Measurements from ENCODE around the gene CELA2B.

CELA2B gene

GRCh38 chr1:15436881-15437442 lies 38.9 kb upstream of the CELA2B start:
- in situ Hi-C loops (cut with MboI; ENCODE audit: low sequenced_read_pairs, unreplicated experiment): no loop called here
- no peak for DNase-seq (ENCODE audit: low spot score)

DNA sequence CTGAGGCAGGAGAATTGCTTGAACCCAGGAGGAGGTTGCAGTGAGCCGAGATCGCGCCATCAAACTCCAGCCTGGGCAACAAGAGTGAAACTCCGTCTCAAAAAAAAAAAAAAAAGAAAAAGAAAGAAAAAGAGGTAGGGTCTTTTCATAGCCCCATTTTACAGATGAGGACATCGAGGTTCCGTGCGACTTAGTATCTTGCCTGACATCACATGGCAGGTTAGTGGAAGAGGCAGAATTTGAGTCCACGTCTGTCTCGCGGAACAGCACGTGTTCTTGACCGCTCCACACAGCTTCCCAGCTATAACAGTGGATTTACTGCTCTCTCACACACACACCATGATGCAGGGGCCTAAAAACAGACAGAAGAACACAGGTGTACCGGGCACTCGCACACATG lies 36.6 kb upstream of the CELA2B start:
- in situ Hi-C loops (cut with MboI; ENCODE audit: low sequenced_read_pairs, unreplicated experiment): no loop called here
- no peak for DNase-seq (ENCODE audit: low spot score)
- TF ChIP-seq, protein P1, sequence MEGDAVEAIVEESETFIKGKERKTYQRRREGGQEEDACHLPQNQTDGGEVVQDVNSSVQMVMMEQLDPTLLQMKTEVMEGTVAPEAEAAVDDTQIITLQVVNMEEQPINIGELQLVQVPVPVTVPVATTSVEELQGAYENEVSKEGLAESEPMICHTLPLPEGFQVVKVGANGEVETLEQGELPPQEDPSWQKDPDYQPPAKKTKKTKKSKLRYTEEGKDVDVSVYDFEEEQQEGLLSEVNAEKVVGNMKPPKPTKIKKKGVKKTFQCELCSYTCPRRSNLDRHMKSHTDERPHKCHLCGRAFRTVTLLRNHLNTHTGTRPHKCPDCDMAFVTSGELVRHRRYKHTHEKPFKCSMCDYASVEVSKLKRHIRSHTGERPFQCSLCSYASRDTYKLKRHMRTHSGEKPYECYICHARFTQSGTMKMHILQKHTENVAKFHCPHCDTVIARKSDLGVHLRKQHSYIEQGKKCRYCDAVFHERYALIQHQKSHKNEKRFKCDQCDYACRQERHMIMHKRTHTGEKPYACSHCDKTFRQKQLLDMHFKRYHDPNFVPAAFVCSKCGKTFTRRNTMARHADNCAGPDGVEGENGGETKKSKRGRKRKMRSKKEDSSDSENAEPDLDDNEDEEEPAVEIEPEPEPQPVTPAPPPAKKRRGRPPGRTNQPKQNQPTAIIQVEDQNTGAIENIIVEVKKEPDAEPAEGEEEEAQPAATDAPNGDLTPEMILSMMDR (IDR thresholded peaks at IDR 0.05; ENCODE audit: borderline replicate concordance, control extremely low read depth, extremely low read depth, insufficient read depth, missing control alignments): no peak

More at GRCh38 chr1:15436881-15437442, 38.9 kb upstream of the CELA2B start:
- TF ChIP-seq, protein P1 (IDR thresholded peaks at IDR 0.05; ENCODE audit: borderline replicate concordance, control extremely low read depth, extremely low read depth, insufficient read depth, missing control alignments): no peak

- in situ Hi-C loops (cut with MboI; ENCODE audit: low sequenced_read_pairs, unreplicated experiment): no loop called here
- TF ChIP-seq, protein P1 (IDR thresholded peaks at IDR 0.05; ENCODE audit: borderline replicate concordance, control extremely low read depth, extremely low read depth, insufficient read depth, missing control alignments): no peak
- DNase-seq (ENCODE audit: low spot score): no peak
Measured at GRCh38 chr1:15440357-15440756, 35.5 kb upstream of the CELA2B start.

GRCh38 chr1:15441247-15441646 lies 34.7 kb upstream of the CELA2B start:
- DNase-seq (ENCODE audit: low spot score): no peak
- in situ Hi-C loops (cut with MboI; ENCODE audit: low sequenced_read_pairs, unreplicated experiment): no loop called here
- TF ChIP-seq, protein P1 (IDR thresholded peaks at IDR 0.05; ENCODE audit: borderline replicate concordance, control extremely low read depth, extremely low read depth, insufficient read depth, missing control alignments): no peak

GRCh38 chr1:15442119-15442518 lies 33.8 kb upstream of the CELA2B start:
- DNase-seq (ENCODE audit: low spot score): no peak
- TF ChIP-seq, protein P1 (IDR thresholded peaks at IDR 0.05; ENCODE audit: borderline replicate concordance, control extremely low read depth, extremely low read depth, insufficient read depth, missing control alignments): no peak
- in situ Hi-C loops (cut with MboI; ENCODE audit: low sequenced_read_pairs, unreplicated experiment): no loop called here

DNA sequence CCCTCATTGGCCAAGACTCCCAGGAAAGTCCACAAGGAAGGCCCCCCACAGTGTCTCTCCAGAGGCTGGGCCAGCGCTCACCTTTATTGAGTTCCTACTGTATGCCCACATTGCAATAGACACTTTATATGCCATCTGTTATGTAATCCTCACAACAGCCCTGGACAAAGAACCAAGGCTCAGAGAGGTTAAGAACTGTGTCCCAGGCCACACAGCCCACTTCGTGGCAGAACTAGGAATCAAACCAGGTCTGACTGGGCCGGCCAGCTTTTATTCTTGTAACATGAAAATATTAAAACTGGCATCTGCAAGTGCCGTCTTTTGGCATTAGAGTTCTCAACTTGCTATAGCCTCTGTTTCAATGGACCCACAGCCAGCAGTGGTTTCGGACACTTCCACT lies 33.1 kb upstream of the CELA2B start:
- TF ChIP-seq, protein P1 (IDR thresholded peaks at IDR 0.05; ENCODE audit: borderline replicate concordance, control extremely low read depth, extremely low read depth, insufficient read depth, missing control alignments): no peak
- no peak for DNase-seq (ENCODE audit: low spot score)
- in situ Hi-C loops (cut with MboI; ENCODE audit: low sequenced_read_pairs, unreplicated experiment): no loop called here

Data from GM13976 (cell line).